Nephron progenitor cell (in vitro differentiated cells): ENCODE results near the gene TROAP.
"Not testable (repeated sequence)": the region's sequence is repeated elsewhere in the genome, so short reads cannot be mapped to it uniquely, and the experiment has no call there.

Experiments
- DNase-seq: peaks from one replicate; pipeline ENCODE4 v3.0.0; 2021
- H3K27ac Mint-ChIP-seq: 2 replicates; pipeline ENCODE4 v1.8.0; 2021; ENCODE audit warnings: mild to moderate bottlenecking, moderate library complexity, mixed read lengths
- H3K27me3 Mint-ChIP-seq: 2 replicates; pipeline ENCODE4 v1.8.0; 2021; ENCODE audit warnings: mild to moderate bottlenecking, low read depth, mixed read lengths; ENCODE audit not compliant: poor library complexity
- H3K36me3 Mint-ChIP-seq: 2 replicates; pipeline ENCODE4 v1.8.0; 2021; ENCODE audit warnings: low read depth, mixed read lengths
- H3K4me1 Mint-ChIP-seq: 2 replicates; pipeline ENCODE4 v1.8.0; 2021; ENCODE audit warnings: mixed read lengths
- H3K4me3 Mint-ChIP-seq: 2 replicates; pipeline ENCODE4 v1.8.0; 2021; ENCODE audit warnings: mild to moderate bottlenecking, moderate library complexity, mixed read lengths
- H3K9me3 Mint-ChIP-seq: 2 replicates; pipeline ENCODE4 v1.8.0; 2021; ENCODE audit warnings: mild to moderate bottlenecking, moderate library complexity, mixed read lengths
- CTCF ChIP-seq: fragments of 200-600 bp; sonication (generic); IDR thresholded peaks from 2 replicates; pipeline ENCODE4 v1.5.0; 2021; ENCODE audit warnings: antibody characterized with exemption

TROAP gene

GRCh38 chr12:49314811-49315210 lies 8.2 kb upstream of the TROAP start:
- H3K27me3 Mint-ChIP-seq: peaks cover 52% of the 10 kb centered on the region
- no peak overlapping the region for H3K27ac Mint-ChIP-seq
- no peak for DNase-seq
- no peak for TF ChIP-seq CTCF
- no peaks in the 10 kb centered on the region for H3K9me3 Mint-ChIP-seq
- no peaks in the 10 kb centered on the region for H3K4me1 Mint-ChIP-seq
- no peak overlapping the region for H3K4me3 Mint-ChIP-seq
- H3K36me3 Mint-ChIP-seq: no peaks in the 10 kb centered on the region

- H3K9me3 Mint-ChIP-seq, H3K4me1 Mint-ChIP-seq, H3K36me3 Mint-ChIP-seq: not testable (repeated sequence)
Observed at GRCh38 chr12:49317118-49317517, 5.9 kb upstream of the TROAP start.

GRCh38 chr12:49320411-49321103 lies 2.5 kb upstream of the TROAP start:
- not testable (repeated sequence) for H3K9me3 Mint-ChIP-seq, H3K36me3 Mint-ChIP-seq, H3K27ac Mint-ChIP-seq, DNase-seq
- peak overlapping the region; percentile 8 for H3K4me3 Mint-ChIP-seq
- peaks cover 39% of the 10 kb centered on the region for H3K27me3 Mint-ChIP-seq
- peaks cover 25% of the 10 kb centered on the region for H3K4me1 Mint-ChIP-seq

More at GRCh38 chr12:49317118-49317517, 5.9 kb upstream of the TROAP start:
- not testable (repeated sequence) for DNase-seq, H3K27ac Mint-ChIP-seq, H3K4me3 Mint-ChIP-seq
- H3K27me3 Mint-ChIP-seq: peaks cover 62% of the 10 kb centered on the region

- peaks cover 10% of the 10 kb centered on the region for H3K36me3 Mint-ChIP-seq
- H3K4me3 Mint-ChIP-seq: peak overlapping the region; percentile 99
- H3K27ac Mint-ChIP-seq: no peak overlapping the region
- H3K9me3 Mint-ChIP-seq: no peaks in the 10 kb centered on the region
- peaks cover 39% of the 10 kb centered on the region for H3K27me3 Mint-ChIP-seq
- H3K4me1 Mint-ChIP-seq: peaks cover 25% of the 10 kb centered on the region
- no peak for TF ChIP-seq CTCF
- no peak for DNase-seq
Observed at GRCh38 chr12:49322367-49322707, 718 bp upstream of the TROAP start.

- H3K4me3 Mint-ChIP-seq: peak overlapping the region; percentile 99
- H3K27ac Mint-ChIP-seq: no peak overlapping the region
- peaks cover 25% of the 10 kb centered on the region for H3K4me1 Mint-ChIP-seq
- no peak for DNase-seq
- TF ChIP-seq CTCF: no peak
- H3K27me3 Mint-ChIP-seq: peaks cover 34% of the 10 kb centered on the region
- no peaks in the 10 kb centered on the region for H3K9me3 Mint-ChIP-seq
- peaks cover 18% of the 10 kb centered on the region for H3K36me3 Mint-ChIP-seq
Observed at GRCh38 chr12:49323524-49324097, 556 bp downstream of the TROAP start.

GRCh38 chr12:49325606-49326005 lies 2.6 kb downstream of the TROAP start:
- no peak for TF ChIP-seq CTCF
- Mint-ChIP-seq H3K4me3 (no peak overlapping the region), H3K36me3 (peaks cover 30% of the 10 kb centered on the region), H3K27ac (no peak overlapping the region), H3K9me3 (no peaks in the 10 kb centered on the region), H3K27me3 (peaks cover 21% of the 10 kb centered on the region), H3K4me1 (peaks cover 25% of the 10 kb centered on the region)
- DNase-seq: no peak

GRCh38 chr12:49327368-49327767 lies 4.3 kb downstream of the TROAP start:
- no peak for TF ChIP-seq CTCF
- Mint-ChIP-seq H3K4me1 (peaks cover 31% of the 10 kb centered on the region), H3K36me3 (peaks cover 36% of the 10 kb centered on the region), H3K27me3 (peaks cover 13% of the 10 kb centered on the region), H3K9me3 (no peaks in the 10 kb centered on the region), H3K4me3 (no peak overlapping the region), H3K27ac (no peak overlapping the region)
- no peak for DNase-seq
